ENCODE results near the gene CDK5R1. TPM values are rescaled to one million over a fixed set of nuclear protein-coding genes. Genes with fewer than 3 reads are reported as not detected.

CDK5R1 gene
- total and polyA plus RNA-seq, 8 donors = 0.37 to 2.6 (median 1.8) TPM; not detected in 2

- DNase-seq = no peak
- intact Hi-C loops (cut with DNase I; ENCODE audit: low total_unique reads) = no loop called here
- 43 to 70% (median 53%) methylated on average over 4 of the region's 4 CpGs for WGBS, 5 donors
- H3K9me3 ChIP-seq = no peaks in the 10 kb centered on the region
- H3K4me3 ChIP-seq = no peak overlapping the region
- no peak for TF ChIP-seq CTCF (IDR thresholded peaks at IDR 0.05)
- TF ChIP-seq EP300 (IDR thresholded peaks at IDR 0.05) = no peak
- TF ChIP-seq POLR2A (IDR thresholded peaks at IDR 0.05) = no peak
- no peak for TF ChIP-seq POLR2AphosphoS5 (IDR thresholded peaks at IDR 0.05)
- H3K27me3 ChIP-seq = no peaks in the 10 kb centered on the region
- peaks cover 2 to 5% (median 4%) of the 10 kb centered on the region in 4 donors for H3K4me1 ChIP-seq
- H3K36me3 ChIP-seq = peaks cover 0 to 13% (median 0%) of the 10 kb centered on the region in 4 donors
- H3K27ac ChIP-seq = no peak overlapping the region
Observed at GRCh38 chr17:32525122-32525521, 38.3 kb downstream of the CDK5R1 start.

- no peaks in the 10 kb centered on the region for H3K4me1 ChIP-seq
- no peak for TF ChIP-seq CTCF (IDR thresholded peaks at IDR 0.05)
- H3K36me3 ChIP-seq = peaks cover 0 to 13% (median 0%) of the 10 kb centered on the region in 4 donors
- intact Hi-C loops (cut with DNase I; ENCODE audit: low total_unique reads) = no loop called here
- no peak overlapping the region for H3K4me3 ChIP-seq
- DNase-seq = no peak
- WGBS, 5 donors = 96 to 97% (median 96%) methylated on average over 4 of the region's 4 CpGs
- H3K27me3 ChIP-seq = no peaks in the 10 kb centered on the region
- no peaks in the 10 kb centered on the region for H3K9me3 ChIP-seq
- no peak overlapping the region for H3K27ac ChIP-seq
Observed at GRCh38 chr17:32527146-32527545, 40.4 kb downstream of the CDK5R1 start.

- Histone ChIP-seq H3K9me3 (no peaks in the 10 kb centered on the region), H3K4me1 (no peaks in the 10 kb centered on the region), H3K4me3 (no peak overlapping the region), H3K27ac (no peak overlapping the region), H3K36me3 (peaks cover 0 to 13% (median 0%) of the 10 kb centered on the region in 4 donors), H3K27me3 (no peaks in the 10 kb centered on the region)
- 83 to 97% (median 88%) methylated on average over 7 of the region's 7 CpGs for WGBS, 5 donors
- intact Hi-C loops (cut with DNase I; ENCODE audit: low total_unique reads) = no loop called here
- no peak for DNase-seq
- no peak for TF ChIP-seq POLR2AphosphoS5 (IDR thresholded peaks at IDR 0.05)
- TF ChIP-seq EP300 (IDR thresholded peaks at IDR 0.05) = no peak
- no peak for TF ChIP-seq CTCF (IDR thresholded peaks at IDR 0.05)
- TF ChIP-seq POLR2A (IDR thresholded peaks at IDR 0.05) = no peak
Observed at GRCh38 chr17:32528825-32529224, 42.0 kb downstream of the CDK5R1 start.

- 53 to 80% (median 72%) methylated on average over 10 of the region's 10 CpGs for WGBS, 5 donors
- Histone ChIP-seq H3K27me3 (no peaks in the 10 kb centered on the region), H3K4me3 (no peak overlapping the region), H3K36me3 (peaks cover 0 to 13% (median 0%) of the 10 kb centered on the region in 4 donors), H3K9me3 (no peaks in the 10 kb centered on the region), H3K27ac (no peak overlapping the region), H3K4me1 (no peaks in the 10 kb centered on the region)
- DNase-seq = no peak
- no peak for TF ChIP-seq POLR2A (IDR thresholded peaks at IDR 0.05)
- TF ChIP-seq POLR2AphosphoS5 (IDR thresholded peaks at IDR 0.05) = no peak
- TF ChIP-seq CTCF (IDR thresholded peaks at IDR 0.05) = no peak
- TF ChIP-seq EP300 (IDR thresholded peaks at IDR 0.05) = no peak
- intact Hi-C loops (cut with DNase I; ENCODE audit: low total_unique reads) = no loop called here
Observed at GRCh38 chr17:32529604-32530003, 42.8 kb downstream of the CDK5R1 start.

Measured in stomach (tissue), 9 donors.